NCI-H82 (cell line): ENCODE data around the gene SPTBN1.
"Not testable (repeated sequence)": the region's sequence is repeated elsewhere in the genome, so short reads cannot be mapped to it uniquely, and the experiment has no call there.

Experiments used
- DNase-seq: peaks from one replicate; lab custom pipeline; 2025; lab: John Stamatoyannopoulos, UW

The SPTBN1 gene

GRCh38 chr2:54672590-54673456 is 216.7 kb downstream of the SPTBN1 start:
- DNase-seq: no peak

- DNase-seq: no peak
Measured at GRCh38 chr2:54673501-54673998, 217.4 kb downstream of the SPTBN1 start.

- no peak for DNase-seq
Measured at GRCh38 chr2:54675281-54675680, 219.2 kb downstream of the SPTBN1 start.

- DNase-seq: no peak
Measured at GRCh38 chr2:54675738-54676137, 219.6 kb downstream of the SPTBN1 start.

GRCh38 chr2:54676656-54677055 is 220.5 kb downstream of the SPTBN1 start:
- DNase-seq: no peak

- DNase-seq: no peak
Measured at GRCh38 chr2:54677476-54678265, 221.5 kb downstream of the SPTBN1 start.

- DNase-seq: no peak
Measured at GRCh38 chr2:54678719-54679118, 222.6 kb downstream of the SPTBN1 start.

GRCh38 chr2:54680397-54681041 is 224.4 kb downstream of the SPTBN1 start:
- no peak for DNase-seq

GRCh38 chr2:54681416-54681815 is 225.3 kb downstream of the SPTBN1 start:
- DNase-seq: no peak

GRCh38 chr2:54683596-54683995 is 227.5 kb downstream of the SPTBN1 start:
- DNase-seq: no peak

GRCh38 chr2:54685263-54685775 is 229.2 kb downstream of the SPTBN1 start:
- no peak for DNase-seq

GRCh38 chr2:54687595-54688152 is 231.5 kb downstream of the SPTBN1 start:
- no peak for DNase-seq

GRCh38 chr2:54691445-54692135 is 235.5 kb downstream of the SPTBN1 start:
- no peak for DNase-seq

- no peak for DNase-seq
Measured at GRCh38 chr2:54692556-54692955, 236.4 kb downstream of the SPTBN1 start.

GRCh38 chr2:54695378-54695777 is 239.3 kb downstream of the SPTBN1 start:
- no peak for DNase-seq

GRCh38 chr2:54697934-54698333 is 241.8 kb downstream of the SPTBN1 start:
- no peak for DNase-seq

GRCh38 chr2:54698926-54699325 is 242.8 kb downstream of the SPTBN1 start:
- not testable (repeated sequence) for DNase-seq

GRCh38 chr2:54699665-54700064 is 243.5 kb downstream of the SPTBN1 start:
- DNase-seq: no peak

- DNase-seq: no peak
Measured at GRCh38 chr2:54701029-54701428, 244.9 kb downstream of the SPTBN1 start.

- no peak for DNase-seq
Measured at GRCh38 chr2:54704238-54704637, 248.1 kb downstream of the SPTBN1 start.
